Heart left ventricle (tissue), 13 donors: ENCODE measurements around the gene ABHD1.

Experiments used
- CTCF ChIP-seq, 12 donors: fragments of 200-600 bp; sonication (generic) in 4 of 12; IDR thresholded peaks; one replicate each; pipeline versions ENCODE4 v1.5.0 to v1.8.0; 2018 to 2022; ENCODE audit warnings: antibody characterized with exemption in 12 of 12, mild to moderate bottlenecking in 5 of 12
- POLR2A ChIP-seq, 2 donors: fragments of 450-650 bp; IDR thresholded peaks; one replicate each; pipeline ENCODE4 v1.6.1; 2017; ENCODE audit warnings: antibody characterized with exemption in 2 of 2, mild to moderate bottlenecking in 2 of 2, moderate library complexity in 2 of 2
- donor health status: ischemic (EF 13 %, LVEDD 7.1; RV severe dilation, severe dysfunction).
- donor health status: DM: no; HTN: yes; CAD: no.
- donor health status: DM: no; HTN: no; CAD: no.
- donor health status: ischemic (EF 25% LVEDD 6.9; RV normal size, moderate dysfunction).
- donor health status: ischemic (EF 25% LVEDD 5.7; RV mildly dilated, moderate dysfunction).
- donor health status: ischemic (EF 35%, LVEDD 5.7; RV mildly dilated, moderate dysfunction).
- donor health status: nonischemic (EF 11% LVEDD 7.7; RV severe dilation, severe dysfunction).
- donor health status: DM: yes; HTN: yes; CAD: no.
- donor health status: PGD.
- donor health status: ischemic (EF 29% LVEDD 5.4; RV normal size, mild dysfunction).
- donor health status: nonischemic (EF 23%, LVEDD 6.1; RV moderate dilation, normal function).

DNA sequence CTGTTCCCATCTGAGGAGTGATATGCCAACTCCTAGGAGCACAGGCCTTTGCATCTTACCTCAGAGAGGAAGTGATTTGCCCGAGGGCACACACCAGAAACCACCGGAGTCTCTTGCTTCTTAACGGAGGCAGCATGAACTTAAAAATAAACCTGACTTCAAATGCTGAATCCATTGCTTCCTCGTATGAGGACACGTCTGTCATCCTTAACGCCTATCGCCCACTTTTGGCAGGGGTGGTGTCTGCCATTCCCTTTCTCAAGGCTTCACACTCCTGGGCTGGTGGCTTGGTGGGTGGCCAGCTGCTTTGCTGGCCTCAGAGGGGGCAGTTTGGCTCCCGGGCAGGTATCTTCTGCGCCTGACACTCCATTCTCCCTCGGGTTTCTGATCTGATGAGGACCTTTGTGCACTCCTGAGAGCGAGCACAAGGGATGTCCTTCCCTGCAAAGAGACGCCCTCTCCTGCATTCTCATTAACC is 11.9 kb downstream of the ABHD1 start:
- TF ChIP-seq CTCF (IDR thresholded peaks at IDR 0.05) (no peak), POLR2A (IDR thresholded peaks at IDR 0.05) (no peak)
